Choroid plexus epithelial cell (primary cell): Measurements from ENCODE around the gene SMURF1.
"Not testable (repeated sequence)": the region's sequence is repeated elsewhere in the genome, so short reads cannot be mapped to it uniquely, and the experiment has no call there.

Experiments used
- DNase-seq: peaks from one replicate; pipeline ENCODE4 v3.0.0-alpha.2; 2010; ENCODE audit warnings: low read depth
- H3K4me3 ChIP-seq: 2 replicates; pipeline ENCODE4 v1.5.1; 2011; ENCODE audit warnings: low read depth, mild to moderate bottlenecking, control low read depth, low read length, moderate library complexity
- CTCF ChIP-seq: conservative IDR thresholded peaks from 2 replicates; pipeline ENCODE4 v1.5.1; 2011; ENCODE audit warnings: low read depth, mild to moderate bottlenecking, control low read depth, inconsistent platforms, low read length, moderate library complexity

SMURF1 gene

GRCh38 chr7:99054781-99055180 lies 89.1 kb downstream of the SMURF1 start:
- TF ChIP-seq CTCF: no peak
- DNase-seq: no peak
- H3K4me3 ChIP-seq: no peak overlapping the region

GRCh38 chr7:99050971-99051370 lies 92.9 kb downstream of the SMURF1 start:
- TF ChIP-seq CTCF: no peak
- no peak overlapping the region for H3K4me3 ChIP-seq
- no peak for DNase-seq

GRCh38 chr7:99047526-99048077 lies 96.3 kb downstream of the SMURF1 start:
- no peak overlapping the region for H3K4me3 ChIP-seq
- DNase-seq: no peak
- TF ChIP-seq CTCF: no peak

GRCh38 chr7:99046722-99047121 lies 97.2 kb downstream of the SMURF1 start:
- DNase-seq: no peak
- no peak for TF ChIP-seq CTCF
- H3K4me3 ChIP-seq: no peak overlapping the region

- not testable (repeated sequence) for DNase-seq, H3K4me3 ChIP-seq
Observed at GRCh38 chr7:99046262-99046661, 97.6 kb downstream of the SMURF1 start.

- not testable (repeated sequence) for H3K4me3 ChIP-seq, DNase-seq
Observed at GRCh38 chr7:99044858-99045257, 99.0 kb downstream of the SMURF1 start.

- no peak overlapping the region for H3K4me3 ChIP-seq
- peak; percentile 63 for DNase-seq
- no peak for TF ChIP-seq CTCF
Observed at GRCh38 chr7:99042957-99043356, 101.0 kb downstream of the SMURF1 start.

- DNase-seq: no peak
- TF ChIP-seq CTCF: no peak
- H3K4me3 ChIP-seq: no peak overlapping the region
Observed at GRCh38 chr7:99041526-99041925, 102.4 kb downstream of the SMURF1 start.
